Endometrium (tissue), 2 donors: ENCODE measurements around the gene EML3.
"Not testable (repeated sequence)": the region's sequence is repeated elsewhere in the genome, so short reads cannot be mapped to it uniquely, and the experiment has no call there.

Source experiments
- FAIRE-seq: peaks from 2 replicates; lab custom pipeline; 2012; peaks lifted over from hg19 to GRCh38; lab: Jason Lieb, UNC
- donor health status: control.
- donor health status: control.

Gene EML3

DNA sequence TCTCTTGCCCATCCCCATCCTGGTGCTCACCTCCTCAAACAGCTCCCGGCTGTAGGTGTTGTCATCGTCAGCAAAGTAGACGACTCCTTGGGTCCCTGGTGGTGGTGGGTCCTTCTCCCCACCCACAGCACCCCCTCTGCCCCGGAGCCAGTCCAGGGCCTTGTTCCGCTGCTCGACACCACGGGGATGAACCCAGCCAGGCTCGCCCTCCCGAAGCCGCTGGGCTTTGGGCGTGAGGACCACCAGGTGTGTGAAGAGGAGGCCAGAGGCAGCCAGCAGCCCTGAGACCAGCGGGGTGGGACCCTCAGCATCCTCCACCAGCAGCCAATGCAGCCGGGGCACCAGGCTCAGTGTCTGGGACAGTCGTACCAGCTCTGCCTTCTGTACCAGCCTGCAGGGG lies 4.4 kb upstream of the EML3 start:
- not testable (repeated sequence) for FAIRE-seq

DNA sequence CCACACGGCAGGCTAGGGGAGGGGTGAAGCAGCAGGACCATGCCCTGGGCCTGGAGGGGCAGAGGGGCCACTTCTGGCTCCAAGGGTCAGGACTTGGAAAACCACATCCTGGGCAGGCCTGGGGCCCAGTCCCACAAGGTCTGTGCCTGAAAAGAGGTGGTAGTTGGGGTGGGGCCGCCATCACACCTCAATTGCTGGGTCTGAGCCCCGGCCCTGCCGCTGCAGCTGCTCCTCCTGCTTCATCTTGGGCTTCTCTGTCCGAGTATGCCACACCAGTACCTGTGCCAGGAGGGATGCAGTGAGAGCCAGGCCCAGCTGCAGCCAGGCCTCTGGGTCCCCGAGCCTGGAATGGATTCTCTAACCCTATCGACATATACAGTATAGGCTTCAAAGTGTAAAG lies 2.9 kb upstream of the EML3 start:
- no peak for FAIRE-seq

DNA sequence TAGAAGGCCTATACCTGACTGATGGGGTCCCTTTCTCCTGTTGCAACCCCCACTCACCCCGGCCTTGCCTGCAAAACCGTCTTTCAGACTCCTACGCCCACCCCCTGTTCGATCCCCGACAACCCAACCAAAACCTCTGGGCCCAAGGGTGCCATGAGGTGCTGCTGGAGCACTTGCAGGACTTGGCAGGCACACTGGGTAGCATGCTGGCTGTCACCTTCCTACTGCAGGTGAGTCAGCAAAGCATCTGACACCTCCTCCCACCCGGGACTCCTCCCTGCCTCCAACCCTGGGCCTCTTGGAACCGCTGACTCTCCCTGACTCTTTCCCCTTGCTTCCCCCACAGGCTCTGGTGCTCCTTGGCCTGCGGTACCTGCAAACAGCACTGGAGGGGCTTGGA lies 1.7 kb upstream of the EML3 start:
- FAIRE-seq = no peak

DNA sequence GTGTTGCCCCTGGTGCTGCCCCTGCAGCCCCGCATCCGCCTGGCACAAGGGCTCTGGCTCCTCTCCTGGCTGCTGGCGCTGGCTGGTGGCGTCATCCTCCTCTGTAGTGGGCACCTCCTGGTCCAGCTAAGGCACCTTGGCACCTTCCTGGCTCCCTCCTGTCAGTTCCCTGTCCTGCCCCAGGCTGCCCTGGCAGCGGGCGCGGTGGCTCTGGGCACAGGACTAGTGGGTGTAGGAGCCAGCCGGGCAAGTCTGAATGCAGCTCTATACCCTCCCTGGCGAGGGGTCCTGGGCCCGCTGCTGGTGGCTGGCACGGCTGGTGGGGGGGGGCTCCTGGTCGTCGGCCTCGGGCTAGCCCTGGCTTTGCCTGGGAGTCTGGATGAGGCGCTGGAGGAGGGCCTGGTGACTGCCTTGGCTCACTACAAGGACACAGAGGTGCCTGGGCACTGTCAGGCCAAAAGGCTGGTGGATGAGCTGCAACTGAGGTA lies 760 bp upstream of the EML3 start:
- no peak for FAIRE-seq

DNA sequence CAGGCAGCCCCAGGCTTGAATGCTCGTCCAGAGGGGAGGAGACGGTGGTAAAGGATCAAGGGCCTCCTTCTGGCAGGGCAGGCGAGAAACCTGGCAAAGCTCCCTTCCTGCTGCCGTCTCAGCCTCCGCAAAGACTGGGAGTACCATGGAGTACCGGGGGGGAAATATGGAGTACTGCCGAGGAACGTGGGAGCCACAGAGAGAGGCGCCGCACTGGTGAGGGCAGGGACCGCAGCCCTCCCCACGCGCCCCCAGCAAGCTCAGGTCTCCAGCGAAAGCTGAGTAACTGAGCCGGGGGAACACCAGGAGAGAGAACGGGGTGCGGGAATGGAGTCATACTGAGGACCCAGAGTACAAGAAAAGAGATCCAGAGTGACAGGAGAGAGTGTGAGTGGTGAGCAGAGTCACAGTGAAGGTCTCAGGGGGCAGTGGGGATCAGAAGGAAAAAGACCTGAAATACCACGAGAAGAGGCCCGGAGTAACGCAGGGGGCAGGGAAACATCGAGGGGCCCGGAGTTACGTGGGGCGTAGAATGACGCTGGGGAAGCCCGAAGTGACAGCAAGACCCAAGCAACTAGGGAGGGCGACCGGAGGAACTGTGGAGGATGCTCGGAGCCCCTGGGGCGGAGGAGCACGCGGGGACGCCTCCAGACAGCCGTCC lies 740 bp downstream of the EML3 start:
- no peak for FAIRE-seq

DNA sequence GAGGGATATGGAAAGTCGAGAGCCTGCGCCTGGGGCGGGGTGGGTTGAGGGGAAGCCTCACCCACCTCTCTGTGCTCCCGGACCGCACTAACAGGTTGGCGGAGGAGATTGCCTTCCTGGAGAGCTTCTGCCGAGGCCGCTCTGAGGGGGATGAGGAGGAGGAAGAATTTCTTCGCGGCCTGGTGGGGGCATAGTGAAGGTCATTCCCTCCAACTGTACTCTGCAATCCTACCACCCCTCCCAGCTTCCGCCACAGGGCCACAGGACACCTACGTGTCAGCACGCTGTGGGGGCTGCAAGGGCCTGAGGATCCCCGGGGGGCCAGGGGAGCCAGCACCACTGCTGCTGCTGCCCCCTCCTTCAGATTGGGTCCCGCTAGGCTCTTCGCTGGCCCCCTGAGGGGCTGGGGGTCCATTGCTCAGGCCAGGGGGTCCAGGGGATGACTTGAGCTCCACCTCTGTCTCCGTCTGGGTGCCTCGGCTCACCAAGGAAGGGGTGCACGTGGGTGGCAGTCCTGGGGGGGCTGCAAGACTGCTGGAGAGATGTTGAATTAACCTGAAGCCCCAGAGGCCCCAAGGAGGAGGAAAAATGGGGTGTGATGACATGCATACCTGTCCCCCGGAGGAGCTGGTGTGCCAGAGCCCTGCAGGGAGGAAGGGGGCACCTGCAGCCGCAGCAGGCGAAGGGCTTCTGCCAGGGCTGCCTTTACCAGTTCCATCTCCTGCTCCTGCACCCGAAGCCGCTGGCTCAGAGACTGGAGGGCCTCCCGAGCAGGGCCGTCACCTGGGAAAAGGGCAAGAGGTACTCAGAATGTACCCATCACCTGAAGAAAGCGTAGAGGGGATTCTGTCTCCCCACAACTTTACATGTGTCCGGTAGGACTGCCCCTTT lies 1.5 kb downstream of the EML3 start:
- no peak for FAIRE-seq

DNA sequence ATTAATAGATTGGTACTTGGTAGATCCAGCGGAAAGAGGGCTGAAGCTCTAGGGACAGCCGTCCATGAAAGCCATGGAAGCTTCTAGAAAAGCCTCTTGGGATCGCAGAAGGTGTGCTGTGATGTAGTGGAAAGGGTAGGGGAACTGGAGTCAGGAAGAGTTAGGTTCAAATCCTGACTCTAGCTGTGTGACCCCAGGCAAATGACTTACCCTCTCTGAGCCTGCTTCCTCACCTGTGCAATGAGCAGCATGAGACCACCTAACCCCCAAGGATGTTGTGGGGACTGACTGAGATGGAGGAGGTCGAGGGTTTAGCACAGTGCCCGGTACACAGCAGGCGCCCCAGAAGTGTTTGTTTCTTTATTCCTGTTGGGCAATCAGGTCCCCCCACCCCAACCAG lies 2.2 kb downstream of the EML3 start:
- FAIRE-seq = no peak

DNA sequence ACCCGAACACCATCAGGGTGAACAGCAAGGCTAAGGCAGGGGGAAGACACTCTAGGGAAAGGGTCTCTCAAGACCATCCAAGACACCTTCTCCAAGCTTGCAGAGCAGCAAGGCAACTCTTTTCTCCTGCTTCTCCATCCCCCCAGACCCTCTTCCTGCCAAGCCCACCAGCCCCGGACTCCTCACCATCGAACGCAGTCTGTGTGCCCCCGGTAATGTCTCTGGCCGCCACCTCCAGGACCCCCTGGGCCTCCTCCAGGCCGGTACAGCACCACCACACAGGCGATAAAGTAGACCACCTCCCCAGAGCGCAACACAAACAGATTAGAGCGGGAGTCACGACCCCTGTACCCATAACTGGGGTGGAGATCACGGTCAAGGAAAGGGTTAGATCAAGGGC lies 3.8 kb downstream of the EML3 start:
- no peak for FAIRE-seq

DNA sequence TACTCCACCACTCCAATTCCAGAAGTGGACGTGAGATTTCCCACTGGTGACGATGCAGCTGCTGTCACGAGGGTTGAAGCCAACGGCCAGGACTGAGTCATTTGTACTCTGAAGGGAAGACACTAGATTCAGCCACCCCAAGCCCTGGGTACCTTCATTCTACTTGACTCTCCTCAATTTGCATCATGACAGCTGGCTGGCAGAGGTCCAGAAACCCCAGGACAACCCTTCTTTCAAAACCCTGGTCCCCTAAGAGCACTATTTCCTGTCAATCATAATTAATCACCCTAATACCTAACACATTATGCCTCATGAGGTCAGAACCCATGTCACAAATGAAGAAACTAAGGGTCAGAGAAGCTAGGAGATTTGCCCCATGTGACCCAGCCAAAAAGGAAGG lies 4.9 kb downstream of the EML3 start:
- no peak for FAIRE-seq

DNA sequence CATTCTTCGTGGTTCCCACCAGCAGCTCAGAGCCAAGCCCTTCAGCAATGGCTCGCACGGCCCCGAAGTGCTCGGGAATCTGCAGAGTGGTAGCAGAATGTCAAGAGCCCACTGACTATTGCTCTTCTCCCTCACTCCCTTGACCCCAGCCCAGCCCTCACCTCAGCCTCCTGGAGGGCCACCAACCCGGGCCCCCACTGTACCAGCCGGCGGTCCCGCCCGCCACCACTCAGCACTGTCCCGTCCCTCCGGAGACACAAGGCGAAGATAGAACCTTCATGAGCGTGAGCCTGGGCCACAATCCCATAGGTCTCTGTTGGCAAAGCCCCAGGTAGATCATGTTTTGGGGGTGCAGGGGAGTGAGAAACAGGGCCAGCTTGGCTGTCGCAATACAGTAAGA lies 6.7 kb downstream of the EML3 start:
- no peak for FAIRE-seq

DNA sequence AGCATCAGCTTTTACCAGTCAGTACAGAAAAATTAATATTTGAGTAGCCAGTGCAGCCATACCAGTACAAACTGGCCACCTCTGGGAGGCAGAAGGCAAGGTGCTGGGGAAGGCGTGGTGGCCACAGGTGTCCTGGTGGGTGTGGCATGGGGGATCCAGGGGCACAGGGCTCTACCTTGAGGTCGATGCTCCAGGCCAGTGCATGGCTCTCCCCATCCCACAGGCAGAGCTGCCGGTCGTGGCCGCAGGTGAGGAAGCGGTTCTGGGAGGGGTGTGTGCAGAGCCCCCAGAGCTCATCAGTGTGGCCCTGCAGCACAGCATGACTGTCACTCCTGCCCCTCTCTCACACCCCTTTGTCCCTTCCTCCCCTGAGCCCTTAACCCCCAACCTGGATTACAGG lies 7.1 kb downstream of the EML3 start:
- FAIRE-seq = no peak

DNA sequence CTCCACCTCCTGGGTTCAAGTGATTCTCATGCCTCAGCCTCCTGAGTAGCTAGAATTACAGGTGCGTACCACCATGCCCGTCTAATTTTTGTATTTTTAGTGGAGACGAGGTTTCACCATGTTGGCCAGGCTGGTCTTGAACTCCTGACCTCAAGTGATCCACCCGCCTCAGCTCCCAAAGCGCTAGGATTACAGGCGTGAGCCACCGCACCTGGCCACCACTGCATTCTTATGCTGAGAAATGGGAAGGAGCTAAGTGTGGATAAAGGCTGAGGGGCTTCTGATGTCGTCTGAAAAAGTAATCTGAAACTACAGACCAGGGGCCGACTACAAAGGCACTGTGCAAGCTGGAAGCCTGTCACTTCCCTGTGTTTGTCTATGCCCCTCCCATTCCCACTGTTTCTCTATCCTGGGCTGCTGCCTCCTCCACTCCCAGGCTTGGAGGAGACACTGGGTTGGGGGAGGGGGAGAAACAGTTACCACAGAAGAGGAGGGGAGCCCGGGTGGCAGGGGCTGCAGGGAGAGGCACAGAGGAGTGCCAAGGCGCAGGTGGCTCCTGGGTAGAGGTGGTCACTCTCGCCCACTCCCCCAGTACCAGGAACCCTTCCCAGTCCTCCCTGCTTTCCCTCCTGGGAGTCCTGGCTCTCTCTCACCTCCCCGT lies 8.0 kb downstream of the EML3 start:
- FAIRE-seq = no peak

DNA sequence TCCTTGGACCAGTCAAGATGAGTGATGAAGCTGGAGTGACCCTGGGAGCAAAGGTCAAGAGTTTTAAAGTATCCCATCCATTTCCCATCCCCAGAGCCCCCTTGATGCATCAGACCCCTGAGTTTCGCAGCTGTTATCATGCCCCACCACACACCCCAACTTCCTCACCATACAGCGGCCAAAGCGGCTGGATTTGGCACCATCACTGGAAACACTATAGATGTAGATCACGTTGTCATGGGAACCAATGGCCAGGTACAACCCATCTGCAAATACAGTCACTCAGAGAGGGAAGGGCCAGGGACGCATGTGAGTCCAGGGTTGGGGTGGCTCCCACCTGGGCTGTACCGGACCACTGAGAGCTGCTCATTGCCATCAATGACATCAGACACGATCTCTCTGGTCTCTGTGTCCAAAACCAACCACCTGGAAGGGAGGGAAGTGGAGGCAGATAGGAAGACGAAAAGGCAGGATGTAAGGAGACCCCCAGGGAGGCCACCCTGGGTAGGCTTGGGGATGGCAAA lies 8.7 kb downstream of the EML3 start:
- no peak for FAIRE-seq

DNA sequence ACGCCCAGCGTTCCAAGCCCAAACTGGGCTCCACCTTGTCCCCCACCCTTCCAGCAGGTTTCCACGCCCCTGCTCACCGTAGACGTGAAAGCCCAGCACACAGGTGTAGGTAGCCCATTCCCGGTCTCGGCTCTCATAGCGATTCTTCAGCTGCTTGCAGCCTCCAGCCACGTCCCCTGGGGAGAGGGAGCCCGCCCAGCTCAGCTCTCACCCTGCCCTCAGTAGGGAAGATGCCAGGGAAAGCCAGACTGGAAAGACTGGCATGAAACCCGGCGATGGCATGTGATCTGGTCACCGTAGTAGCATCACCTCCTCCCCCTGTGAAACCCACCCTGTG lies 9.5 kb downstream of the EML3 start:
- FAIRE-seq = no peak

DNA sequence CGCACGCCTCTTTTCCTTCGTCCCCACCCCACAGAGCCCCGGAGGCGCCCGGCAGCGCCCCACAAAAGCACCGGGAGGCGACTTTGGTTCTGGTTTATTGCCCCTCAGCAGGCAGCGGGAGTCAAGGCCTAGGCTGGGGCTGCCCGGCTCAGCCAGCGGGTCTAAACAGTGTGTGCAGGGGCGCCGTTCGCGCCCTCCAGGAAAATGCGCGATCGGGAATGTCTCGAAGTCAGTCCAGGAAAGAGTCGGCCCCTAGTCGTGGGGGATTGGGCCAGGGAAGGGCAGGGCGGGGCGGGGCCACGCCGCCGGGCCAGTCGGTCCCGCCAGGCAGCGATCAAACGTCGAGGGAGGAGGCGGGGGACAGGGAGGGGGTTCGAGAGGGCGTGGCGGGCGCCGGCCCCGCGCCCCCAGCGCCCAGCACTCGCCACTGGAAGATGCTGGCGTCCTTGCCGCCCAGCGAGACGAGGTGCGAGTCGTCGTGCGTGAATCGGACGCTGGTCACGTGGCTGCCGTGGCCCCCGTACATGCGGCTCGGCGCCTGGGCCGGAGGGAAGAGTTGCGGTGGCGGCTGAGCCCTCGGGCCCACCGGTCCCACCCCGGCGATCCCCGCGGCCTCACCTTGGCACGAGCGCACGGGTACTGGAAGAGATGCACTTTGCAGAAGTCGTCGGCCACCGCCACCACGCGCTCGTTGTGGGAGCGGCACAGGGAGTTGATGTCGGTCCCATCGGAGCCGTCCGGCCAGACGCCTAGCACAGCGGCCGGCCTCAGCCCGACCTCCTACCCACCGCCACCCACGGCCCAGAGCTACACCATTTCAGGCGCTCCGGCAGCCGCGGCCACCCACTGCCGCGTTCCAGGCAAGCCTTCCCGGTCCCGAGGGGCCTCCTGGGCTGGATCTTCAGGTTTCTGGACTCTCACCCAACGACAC lies 10.2 kb downstream of the EML3 start:
- FAIRE-seq = no peak

DNA sequence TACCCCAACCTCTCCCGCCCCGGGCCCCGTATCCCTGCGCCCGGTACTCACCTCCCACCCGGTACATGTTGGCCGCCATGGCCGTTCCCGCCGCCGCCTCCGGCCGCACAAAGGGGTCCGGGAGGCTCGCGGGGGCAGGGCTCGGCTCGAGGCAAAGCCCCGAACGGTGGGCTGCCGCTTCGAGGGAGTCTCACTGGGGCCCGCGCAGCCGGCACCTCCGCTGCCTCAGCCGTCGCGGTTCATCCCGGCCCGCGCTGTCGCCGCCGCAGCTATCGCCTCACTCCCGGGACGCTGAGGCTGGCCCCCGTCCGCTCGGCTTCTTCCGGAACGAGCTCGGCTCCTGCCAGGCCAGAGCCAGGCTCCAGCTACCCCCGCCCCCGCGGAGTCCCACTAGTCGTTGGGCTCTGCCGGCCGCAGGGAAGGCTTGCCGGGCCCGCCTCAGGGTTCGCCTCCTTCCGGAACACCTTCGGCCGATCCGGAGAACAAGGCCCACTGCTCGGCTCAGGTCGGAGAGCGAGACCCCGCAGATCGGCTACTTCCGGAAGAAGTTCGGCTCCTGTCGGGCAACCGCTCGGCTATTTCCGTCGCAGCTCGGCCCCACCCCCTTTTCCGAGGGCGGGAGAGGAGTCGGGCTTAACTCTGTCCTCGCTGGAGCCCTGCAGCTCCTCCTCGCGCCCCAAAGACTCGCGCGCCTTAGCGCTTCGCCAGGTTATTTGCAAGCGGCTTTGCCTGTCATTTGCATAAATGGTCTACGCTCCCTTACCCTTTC lies 11.0 kb downstream of the EML3 start, which contains the start of gene MTA2:
TSS of gene MTA2 (minus strand) at position 494 of the 769 bp plus-strand sequence. CDS start at position 79, 415 bp downstream.
- FAIRE-seq = peak; percentile 94

DNA sequence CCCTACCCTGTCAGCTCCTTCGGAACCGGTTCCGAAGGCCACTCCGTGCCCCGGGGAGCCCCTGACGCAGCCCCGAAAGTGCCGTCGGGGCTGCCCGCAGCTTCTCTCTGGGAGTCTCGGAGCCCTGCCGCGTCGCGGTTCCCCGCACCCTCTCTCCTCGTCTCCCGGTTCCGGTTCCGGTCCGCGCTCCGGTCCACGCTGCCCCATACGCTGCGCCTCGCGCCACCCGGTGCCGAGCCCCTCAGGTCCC lies 11.5 kb downstream of the EML3 start:
- FAIRE-seq = no peak

DNA sequence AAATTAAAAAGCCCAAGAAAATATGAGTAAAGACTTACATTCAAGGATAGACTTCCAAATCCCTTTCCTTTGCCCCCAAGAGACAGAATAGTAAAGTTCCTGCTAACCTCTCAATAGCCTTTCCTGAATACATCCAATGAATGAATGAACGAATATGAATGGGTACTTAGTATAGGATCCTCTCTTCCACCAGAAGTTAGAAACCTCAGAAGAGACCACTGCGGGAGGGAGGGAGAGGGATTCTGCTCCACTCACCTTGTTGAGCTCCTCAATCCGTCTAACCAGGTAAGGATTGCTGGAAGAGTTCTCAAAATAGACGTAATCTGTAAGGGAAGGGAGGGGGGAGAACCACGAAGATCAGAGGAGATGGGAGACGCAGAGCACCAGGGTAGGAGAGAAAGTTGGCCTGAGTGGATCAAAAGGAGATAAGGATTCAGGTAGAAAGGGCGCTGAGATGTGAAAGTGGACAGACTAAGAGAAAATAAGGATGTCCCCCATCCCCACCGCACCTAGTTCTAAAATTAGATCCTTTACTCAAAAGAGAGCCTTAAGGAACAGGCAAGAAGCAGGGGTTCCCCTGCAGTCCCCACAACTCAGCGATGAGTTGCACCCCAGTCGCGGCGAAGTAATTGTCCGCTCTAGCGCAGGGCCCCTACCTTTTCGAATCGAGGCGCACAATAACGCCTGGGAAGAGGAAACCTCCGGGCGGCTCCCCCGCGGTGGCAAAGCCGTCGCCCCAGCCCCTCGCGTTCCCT lies 12.0 kb downstream of the EML3 start:
- FAIRE-seq = no peak

DNA sequence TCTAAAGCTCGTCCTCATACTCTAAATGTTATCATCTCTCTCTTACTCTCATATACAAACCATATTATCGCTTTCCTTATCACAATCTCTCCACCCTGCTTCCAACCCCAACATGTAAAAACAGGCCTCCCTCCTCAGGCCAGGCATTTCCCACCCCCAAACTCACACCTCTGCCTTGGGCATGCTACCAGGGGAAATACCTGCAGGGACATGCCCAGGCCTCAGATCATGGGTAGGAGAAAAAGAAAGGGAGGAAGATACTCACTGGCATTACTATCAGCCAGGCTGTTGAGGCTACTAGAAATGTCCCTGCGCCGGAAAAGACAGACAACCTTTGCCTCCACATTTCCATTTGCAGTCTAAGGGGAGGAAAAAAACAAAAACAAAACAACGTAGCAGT lies 12.7 kb downstream of the EML3 start:
- no peak for FAIRE-seq

DNA sequence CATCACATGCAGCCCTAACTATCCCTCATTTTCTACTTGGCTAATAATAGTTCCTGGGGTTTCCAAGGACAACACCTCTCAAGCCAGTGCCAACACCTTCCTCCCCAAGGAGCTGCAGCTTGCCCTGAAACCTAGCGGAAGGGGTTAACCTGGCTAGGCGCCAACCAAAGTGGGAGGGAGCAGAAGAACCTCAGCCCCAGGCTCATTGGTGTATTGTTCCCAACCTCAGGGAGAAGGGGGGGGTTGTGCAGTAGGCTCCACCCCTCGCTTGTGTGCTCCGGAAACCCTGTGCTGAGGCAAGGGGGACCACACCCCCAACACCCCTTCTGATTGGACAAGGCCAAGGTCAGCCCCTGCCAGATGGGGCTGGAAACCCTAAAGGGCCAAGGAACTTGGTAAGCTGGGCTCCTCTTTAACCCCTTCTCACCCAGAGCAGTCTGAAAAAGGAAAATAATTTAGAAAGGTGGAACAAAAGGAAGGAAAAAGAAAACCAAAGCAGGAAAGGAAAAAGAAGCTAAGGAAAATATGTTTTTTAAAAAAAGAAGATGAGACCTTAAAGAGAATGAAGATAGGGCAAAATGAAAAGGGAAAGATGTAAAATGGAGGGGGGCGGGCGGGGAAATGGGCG lies 13.4 kb downstream of the EML3 start:
- FAIRE-seq = peak; percentile 93
